Measurements from ENCODE around the gene C1orf141.

- no peak for TF ChIP-seq ZNF780A (CRISPR knock-in tag; IDR thresholded peaks at IDR 0.05)
- no peak for TF ChIP-seq YY1 (IDR thresholded peaks at IDR 0.05; ENCODE audit: borderline replicate concordance in 1 of 3, control insufficient read depth in 1 of 3, extremely low read depth in 1 of 3, insufficient read depth in 3 of 3, insufficient read length in 1 of 3, insufficient replicate concordance in 2 of 3, low read depth in 1 of 3, low read length in 2 of 3)
- TF ChIP-seq CTCF (IDR thresholded peaks at IDR 0.05 in 2 of 3, conservative IDR thresholded peaks at IDR 0.05 in 1 of 3; ENCODE audit: insufficient read depth in 2 of 3, low read depth in 1 of 3, low read length in 3 of 3): no peak
- TF ChIP-seq EZH2 (IDR thresholded peaks at IDR 0.05; ENCODE audit: borderline replicate concordance, low read depth, low read length): no peak
- no peak for TF ChIP-seq NFIC (IDR thresholded peaks at IDR 0.05)
- TF ChIP-seq NCOA1 (IDR thresholded peaks at IDR 0.05; ENCODE audit: low read depth): no peak
- TF ChIP-seq ATF3 (IDR thresholded peaks at IDR 0.05): no peak
- no peak for TF ChIP-seq ATF3 (CRISPR knock-in tag; conservative IDR thresholded peaks at IDR 0.05)
- TF ChIP-seq, protein P1, sequence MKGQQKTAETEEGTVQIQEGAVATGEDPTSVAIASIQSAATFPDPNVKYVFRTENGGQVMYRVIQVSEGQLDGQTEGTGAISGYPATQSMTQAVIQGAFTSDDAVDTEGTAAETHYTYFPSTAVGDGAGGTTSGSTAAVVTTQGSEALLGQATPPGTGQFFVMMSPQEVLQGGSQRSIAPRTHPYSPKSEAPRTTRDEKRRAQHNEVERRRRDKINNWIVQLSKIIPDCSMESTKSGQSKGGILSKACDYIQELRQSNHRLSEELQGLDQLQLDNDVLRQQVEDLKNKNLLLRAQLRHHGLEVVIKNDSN (CRISPR knock-in tag; IDR thresholded peaks at IDR 0.05): no peak
- TF ChIP-seq SIX5 (IDR thresholded peaks at IDR 0.05; ENCODE audit: borderline replicate concordance in 1 of 2, insufficient read depth in 1 of 2, low read depth in 1 of 2, low read length in 2 of 2): no peak
- no peak for TF ChIP-seq COPS2 (conservative IDR thresholded peaks at IDR 0.05)
- no peak for TF ChIP-seq FOSL1 (tag; conservative IDR thresholded peaks at IDR 0.05)
Observed at GRCh38 chr1:67150931-67151330, 16.2 kb upstream of the C1orf141 start.
